KBM-7 (cell line): Measurements from ENCODE around the gene CELSR1.

Source experiments
- DNase-seq: peaks from one replicate; pipeline ENCODE4 v3.0.0-alpha.2; 2015
- in situ Hi-C: fragments of 300-500 bp; cut with MboI; formaldehyde crosslinking; loops from 2 replicates; pipeline ENCODE4 v1.14.3; 2020; ENCODE audit warnings: low sequenced_read_pairs, low pct_unique_long_range_greater_than_20kb, mixed read lengths

Gene CELSR1

GRCh38 chr22:46457502-46458488 is 79.6 kb downstream of the CELSR1 start:
- DNase-seq, result no peak
- in situ Hi-C loops, result no loop called here

- DNase-seq, result no peak
- in situ Hi-C loops, result no loop called here
These were observed 80.6 kb downstream of the CELSR1 start for GRCh38 chr22:46456818-46457163.

DNA sequence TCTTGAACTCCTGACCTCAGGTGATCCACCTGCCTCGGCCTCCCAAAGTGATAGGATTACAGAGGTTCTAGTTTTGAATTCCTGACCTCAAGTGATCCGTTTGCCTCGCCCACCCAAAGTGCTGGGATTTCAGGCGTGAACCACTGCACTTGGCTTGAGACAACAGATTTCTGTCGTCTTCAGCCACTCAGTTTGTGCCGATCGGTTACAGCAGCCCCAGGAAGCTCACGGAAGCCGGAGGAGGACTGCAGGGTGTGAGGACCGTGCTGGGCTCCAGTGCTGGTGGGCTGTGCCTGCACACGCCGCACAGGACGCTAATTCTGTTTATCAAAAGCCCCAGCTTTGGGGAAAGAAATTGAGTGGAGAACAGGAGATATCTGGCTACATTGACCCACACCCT is 82.0 kb downstream of the CELSR1 start:
- in situ Hi-C loops, result no loop called here
- DNase-seq, result no peak

DNA sequence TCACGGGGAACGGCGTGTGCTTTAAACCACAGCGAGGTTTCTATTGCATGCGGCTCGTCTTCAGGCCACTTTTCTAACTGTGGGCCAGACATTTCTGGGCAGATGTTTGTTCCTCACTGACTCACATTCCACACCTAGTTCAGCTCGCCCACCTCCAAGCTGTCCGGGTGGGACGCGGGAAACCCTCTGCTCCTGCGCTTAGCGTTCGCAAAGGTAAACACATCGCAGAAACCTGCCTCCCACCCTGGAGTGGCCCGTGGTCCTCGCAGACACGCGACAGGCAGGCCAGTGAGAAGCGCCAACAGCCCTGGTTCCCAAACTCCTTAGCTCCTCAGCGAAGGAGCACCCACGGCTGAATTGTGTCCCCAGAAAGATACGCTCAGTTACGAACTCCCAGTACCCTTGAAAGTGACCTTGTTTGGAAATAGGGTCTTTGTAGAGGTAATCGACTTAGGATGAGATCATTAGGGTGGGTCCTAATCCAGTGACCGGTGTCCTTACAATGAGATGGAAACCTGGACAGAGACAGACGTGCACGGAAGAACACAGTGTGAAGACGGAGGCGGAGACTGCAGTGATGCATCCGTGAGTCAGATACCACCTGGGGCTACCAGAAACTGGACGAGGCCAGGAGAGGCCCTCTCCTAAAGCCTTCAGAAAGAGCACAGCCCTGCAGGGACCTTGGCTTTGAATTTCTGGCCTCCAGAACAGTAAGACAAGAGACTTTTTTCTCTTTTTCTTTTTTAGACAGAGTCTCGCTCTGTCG is 82.7 kb downstream of the CELSR1 start:
- no peak for DNase-seq
- in situ Hi-C loops, result no loop called here

- in situ Hi-C loops, result no loop called here
- no peak for DNase-seq
These were observed 83.5 kb downstream of the CELSR1 start for GRCh38 chr22:46453829-46454503.

DNA sequence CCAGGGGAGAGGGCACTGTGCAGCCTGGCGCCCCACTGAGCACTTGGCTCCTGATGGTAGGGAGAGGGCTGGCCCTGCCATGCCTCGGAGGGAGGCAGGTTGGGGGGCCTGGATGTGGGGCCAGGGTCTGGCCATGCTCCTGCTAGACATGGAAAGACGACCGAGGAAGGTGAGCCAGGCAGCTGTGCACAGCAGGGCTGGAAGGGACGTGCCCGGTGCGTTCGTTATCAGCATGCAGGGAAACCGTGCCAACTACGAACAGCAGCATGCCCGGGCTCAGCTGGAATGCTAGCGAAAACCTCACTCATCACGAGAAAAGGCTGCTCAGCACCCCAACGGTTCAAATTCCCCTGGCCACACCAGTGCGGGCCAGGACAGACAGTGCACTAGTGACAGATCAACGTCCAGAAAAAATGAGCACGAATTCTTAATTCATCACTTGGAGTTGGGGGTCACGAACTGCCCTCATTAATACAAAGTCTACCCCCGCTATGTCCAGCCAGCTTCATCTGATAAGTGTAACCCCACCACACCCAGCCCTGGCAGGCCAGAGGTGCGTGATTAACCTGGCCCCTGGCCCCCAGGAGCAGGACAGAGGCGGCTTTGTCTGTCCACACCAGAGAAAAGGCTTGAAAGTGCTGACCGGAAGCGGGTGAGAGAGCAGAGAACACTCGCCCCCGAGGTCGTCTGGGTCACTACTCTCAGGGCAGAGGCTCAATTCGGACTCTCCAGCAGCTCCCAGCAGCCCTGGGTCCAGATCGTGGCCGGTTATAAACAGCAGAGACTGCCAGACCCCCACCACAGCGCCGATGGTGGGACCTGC is 84.2 kb downstream of the CELSR1 start:
- no peak for DNase-seq
- in situ Hi-C loops, result no loop called here

GRCh38 chr22:46452195-46453005 is 85.0 kb downstream of the CELSR1 start:
- in situ Hi-C loops, result no loop called here
- no peak for DNase-seq

DNA sequence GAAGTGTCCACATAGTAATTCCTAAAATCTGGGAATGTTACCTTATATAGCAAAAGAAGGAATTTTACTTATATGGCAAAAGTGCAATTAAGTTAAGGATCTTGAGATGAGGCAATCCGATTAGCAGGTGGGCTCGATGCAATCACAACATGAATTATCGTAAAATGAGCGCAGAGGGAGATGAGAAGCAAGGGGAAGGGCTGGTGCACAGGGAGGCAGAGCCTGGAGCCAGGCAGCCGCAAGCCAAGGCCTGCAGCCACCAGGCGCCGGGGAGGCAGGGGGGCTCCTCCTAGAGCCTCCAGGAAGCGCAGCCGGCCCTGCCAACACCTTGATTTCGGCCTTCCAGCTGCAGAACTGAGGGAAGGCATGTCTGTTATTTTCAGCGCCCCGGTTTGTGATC is 85.7 kb downstream of the CELSR1 start:
- no peak for DNase-seq
- in situ Hi-C loops, result no loop called here

DNA sequence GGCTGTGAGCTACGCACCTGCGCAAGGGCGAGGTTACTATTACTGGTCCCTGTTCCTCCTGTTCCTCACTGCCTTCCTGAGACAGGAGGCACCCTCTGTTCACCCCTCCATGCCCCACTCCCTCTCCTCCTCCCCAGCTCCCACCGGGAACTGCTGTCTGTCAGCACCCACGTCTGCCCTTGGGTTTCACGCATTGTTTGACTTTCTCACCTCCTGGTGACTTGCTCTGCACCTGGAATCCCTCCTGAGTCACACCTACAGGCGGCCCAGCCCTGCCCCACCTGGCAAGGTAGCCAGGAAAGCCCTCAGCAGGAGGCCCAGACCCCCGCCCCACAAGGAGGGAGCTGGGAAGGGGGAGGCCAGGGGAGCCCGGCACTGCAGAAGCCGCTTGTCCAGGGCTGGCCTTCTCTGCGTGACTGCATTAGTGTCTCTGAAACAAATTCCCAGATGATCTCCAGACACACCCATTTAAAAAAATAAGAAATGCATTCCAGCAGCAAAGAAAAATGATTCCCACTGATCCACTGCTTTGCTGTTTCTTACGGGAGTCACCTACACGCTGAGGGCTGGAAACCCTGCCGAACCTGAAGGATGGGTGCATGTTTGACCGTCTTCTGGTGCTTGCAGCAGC is 86.4 kb downstream of the CELSR1 start:
- no peak for DNase-seq
- in situ Hi-C loops, result no loop called here

GRCh38 chr22:46449974-46450745 is 87.3 kb downstream of the CELSR1 start:
- in situ Hi-C loops, result no loop called here
- no peak for DNase-seq

DNA sequence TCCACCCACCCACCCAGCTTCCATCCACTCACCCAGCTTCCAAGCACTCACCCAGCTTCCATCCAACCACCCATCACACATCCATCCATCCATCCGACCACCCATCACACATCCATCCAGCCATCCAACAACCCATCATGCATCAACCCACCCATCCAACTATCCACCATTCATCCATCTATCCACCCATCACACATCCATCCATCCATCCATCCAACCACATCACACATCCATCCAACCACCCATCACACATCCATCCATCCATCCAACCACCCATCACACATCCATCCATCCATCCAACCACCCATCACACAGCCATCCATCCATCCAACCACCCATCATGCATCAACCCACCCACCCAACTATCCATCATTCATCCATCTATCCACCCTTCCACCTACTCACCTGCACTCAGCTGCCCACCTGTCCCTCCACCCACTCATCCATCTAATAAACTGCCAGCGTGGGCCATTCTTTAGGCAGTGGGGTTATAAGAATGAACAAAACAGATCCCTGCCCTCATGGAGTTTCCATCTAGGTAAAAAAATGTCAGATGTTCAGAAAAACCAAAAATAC is 88.2 kb downstream of the CELSR1 start:
- no peak for DNase-seq
- in situ Hi-C loops, result no loop called here

DNA sequence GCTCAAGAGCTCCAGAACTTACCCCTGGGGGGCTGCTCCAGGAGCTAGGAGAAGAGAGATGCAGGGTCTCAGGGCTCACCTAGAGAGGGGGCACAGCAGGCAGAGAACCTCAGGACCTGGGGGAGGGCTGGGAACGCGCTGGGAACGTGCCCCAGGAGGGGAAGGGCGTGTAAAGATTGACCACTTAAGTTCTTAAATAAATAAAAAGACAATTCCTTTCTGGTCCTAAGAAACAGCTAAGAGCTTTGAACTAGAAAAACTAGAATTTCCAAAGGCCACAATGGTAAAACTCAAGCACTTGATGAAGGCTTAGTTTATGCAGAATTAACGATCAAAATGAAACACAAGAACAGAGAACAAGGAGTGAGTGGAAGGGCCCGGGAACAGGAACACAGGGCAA is 89.1 kb downstream of the CELSR1 start:
- in situ Hi-C loops, result no loop called here
- no peak for DNase-seq

GRCh38 chr22:46447906-46448305 is 89.5 kb downstream of the CELSR1 start:
- DNase-seq, result no peak
- in situ Hi-C loops, result no loop called here

GRCh38 chr22:46446799-46447198 is 90.6 kb downstream of the CELSR1 start:
- DNase-seq, result no peak
- in situ Hi-C loops, result no loop called here

- in situ Hi-C loops, result no loop called here
- DNase-seq, result no peak
These were observed 91.5 kb downstream of the CELSR1 start for GRCh38 chr22:46445771-46446420.

GRCh38 chr22:46444390-46444854 is 93.0 kb downstream of the CELSR1 start:
- in situ Hi-C loops, result no loop called here
- no peak for DNase-seq
